22Rv1 (cell line): Measurements from ENCODE around the gene CCN5.

Experiments used
- CTCF ChIP-seq: fragments of 450-650 bp; IDR thresholded peaks from 2 replicates; pipeline ENCODE4 v1.5.1; 2017; ENCODE audit warnings: mild to moderate bottlenecking
- ZFX ChIP-seq: fragments of 450-650 bp; IDR thresholded peaks from 2 replicates; pipeline ENCODE4 v1.6.1; 2017; ENCODE audit warnings: antibody characterized with exemption, borderline replicate concordance

GRCh38 chr20:44714701-44715498, at the start of gene CCN5:
- TF ChIP-seq CTCF, result no peak
- no peak for TF ChIP-seq ZFX
